PC-9 (cell line): ENCODE data around the gene CMKLR1. TPM values are rescaled to one million over a fixed set of nuclear protein-coding genes. Genes with fewer than 3 reads are reported as not detected.

Source experiments
- BruUV-seq: library from RNA; stranded (reverse); fragments of 400-500 nt; replicated peaks from 2 replicates; lab custom pipeline; 2021; lab: Mats Ljungman, UMichigan
- CTCF ChIA-PET: fragments of 300-600 bp; sonication (Branson Sonifier 250); formaldehyde crosslinking; loops from one replicate; lab custom pipeline; 2022; ENCODE audit warnings: antibody characterized with exemption; lab: Charles Lee
- POLR2A ChIA-PET: fragments of 300-600 bp; sonication (Branson Sonifier 250); formaldehyde crosslinking; loops from one replicate; lab custom pipeline; 2022; ENCODE audit warnings: antibody characterized with exemption; ENCODE audit not compliant: unreplicated experiment; lab: Charles Lee
- DNase-seq, 2 experiments: peaks; one replicate each; pipeline versions ENCODE4 v3.0.0 to v3.0.0-alpha.2; 2015 to 2022; ENCODE audit warnings: mixed read lengths in 1 of 2
- H2AFZ ChIP-seq: fragments of 200-600 bp; sonication (generic); 2 replicates; pipeline ENCODE4 v1.8.1; 2017; ENCODE audit warnings: antibody characterized with exemption
- H3F3A ChIP-seq: fragments of 200-600 bp; sonication (generic); 2 replicates; pipeline ENCODE4 v1.8.1; 2017; ENCODE audit warnings: antibody characterized with exemption, mild to moderate bottlenecking, low read depth; ENCODE audit not compliant: insufficient read depth
- H3K27ac ChIP-seq: fragments of 200-600 bp; sonication (generic); 2 replicates; pipeline ENCODE4 v1.6.1; 2016; ENCODE audit warnings: mixed run types
- H3K27me3 ChIP-seq: fragments of 200-600 bp; sonication (generic); 2 replicates; pipeline ENCODE4 v1.6.1; 2016; ENCODE audit warnings: low read depth, mixed run types; ENCODE audit not compliant: insufficient read depth
- H3K36me3 ChIP-seq: fragments of 200-600 bp; sonication (generic); 2 replicates; pipeline ENCODE4 v1.6.1; 2016; ENCODE audit warnings: low read depth, mixed run types
- H3K4me1 ChIP-seq: fragments of 200-600 bp; sonication (generic); replicated peaks from 2 replicates; pipeline ENCODE4 v1.6.1; 2016; ENCODE audit warnings: mixed run types; ENCODE audit not compliant: insufficient read depth
- H3K4me2 ChIP-seq: fragments of 200-600 bp; sonication (generic); 2 replicates; pipeline ENCODE4 v1.6.1; 2017; ENCODE audit warnings: mixed run types
- H3K4me3 ChIP-seq: fragments of 200-600 bp; sonication (generic); 2 replicates; pipeline ENCODE4 v1.6.1; 2016; ENCODE audit warnings: mixed run types
- H3K79me2 ChIP-seq: fragments of 200-600 bp; sonication (generic); 2 replicates; pipeline ENCODE4 v1.6.1; 2017; ENCODE audit warnings: low read depth, mixed run types
- H3K9me2 ChIP-seq: fragments of 200-600 bp; sonication (generic); 2 replicates; pipeline ENCODE4 v1.8.1; 2017; ENCODE audit warnings: mild to moderate bottlenecking; ENCODE audit not compliant: insufficient read depth
- H3K9me3 ChIP-seq: fragments of 200-600 bp; sonication (generic); 2 replicates; pipeline ENCODE4 v1.8.1; 2016; ENCODE audit warnings: low read depth; ENCODE audit not compliant: insufficient read depth
- H4K20me1 ChIP-seq: fragments of 200-600 bp; sonication (generic); 2 replicates; pipeline ENCODE4 v1.8.1; 2017; ENCODE audit not compliant: insufficient read depth
- EZH2 ChIP-seq: fragments of 200-600 bp; sonication (generic); IDR thresholded peaks from 2 replicates; pipeline ENCODE4 v1.8.0; 2017; ENCODE audit warnings: antibody characterized with exemption, low read depth
- intact Hi-C: fragments of 100-400 bp; cut with micrococcal nuclease; formaldehyde crosslinking; loops from one replicate; pipeline ENCODE4 v1.10.0; 2022; ENCODE audit not compliant: unreplicated experiment
- total RNA-seq: library from RNA; stranded (reverse); gene quantifications from 2 replicates; pipeline ENCODE4 v1.2.3, GENCODE V29; 2021
- TF ChIP-seq, protein P1 (sequence below): fragments of 200-600 bp; sonication (generic); conservative IDR thresholded peaks from 2 replicates; pipeline ENCODE4 v1.6.1; 2017; ENCODE audit warnings: mixed run types, antibody characterized with exemption, mild to moderate bottlenecking, moderate library complexity

CMKLR1 gene
- total RNA-seq, 1 experiment from 2014 or later, result not detected

DNA sequence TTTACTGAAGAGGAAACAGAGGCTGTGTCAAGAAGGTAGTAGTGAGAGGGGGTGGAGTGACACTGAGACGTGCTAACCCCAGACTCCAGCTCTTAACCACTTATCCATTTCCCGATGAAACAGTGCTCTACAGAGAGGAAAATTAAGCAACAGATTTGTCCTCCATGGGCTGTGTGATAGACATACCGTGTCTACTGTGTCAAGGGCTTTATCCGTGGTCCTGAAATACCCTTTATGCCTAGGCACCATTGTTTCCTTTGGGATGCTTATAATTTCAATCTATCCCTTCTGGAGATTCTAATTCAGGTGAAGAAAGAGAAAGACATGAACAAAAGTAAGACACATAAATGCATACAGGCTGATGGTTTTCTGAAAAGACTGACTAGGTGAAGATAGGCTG lies 71.7 kb downstream of the CMKLR1 start:
- Histone ChIP-seq H3K9me2 (no peaks in the 10 kb centered on the region), H3F3A (no peaks in the 10 kb centered on the region), H3K27ac (no peak overlapping the region), H3K27me3 (peaks cover 9% of the 10 kb centered on the region), H3K4me2 (no peak overlapping the region), H2AFZ (no peak overlapping the region), H4K20me1 (no peaks in the 10 kb centered on the region), H3K36me3 (no peaks in the 10 kb centered on the region), H3K9me3 (no peaks in the 10 kb centered on the region), H3K4me1 (no peaks in the 10 kb centered on the region), H3K4me3 (no peak overlapping the region), H3K79me2 (no peaks in the 10 kb centered on the region)
- CTCF ChIA-PET, result no interaction called here
- intact Hi-C loops, result no loop called here
- DNase-seq, result no peak
- POLR2A ChIA-PET, result no interaction called here
- BruUV-seq, result no TSS peak
- no peak for TF ChIP-seq EZH2
- TF ChIP-seq, protein P1, sequence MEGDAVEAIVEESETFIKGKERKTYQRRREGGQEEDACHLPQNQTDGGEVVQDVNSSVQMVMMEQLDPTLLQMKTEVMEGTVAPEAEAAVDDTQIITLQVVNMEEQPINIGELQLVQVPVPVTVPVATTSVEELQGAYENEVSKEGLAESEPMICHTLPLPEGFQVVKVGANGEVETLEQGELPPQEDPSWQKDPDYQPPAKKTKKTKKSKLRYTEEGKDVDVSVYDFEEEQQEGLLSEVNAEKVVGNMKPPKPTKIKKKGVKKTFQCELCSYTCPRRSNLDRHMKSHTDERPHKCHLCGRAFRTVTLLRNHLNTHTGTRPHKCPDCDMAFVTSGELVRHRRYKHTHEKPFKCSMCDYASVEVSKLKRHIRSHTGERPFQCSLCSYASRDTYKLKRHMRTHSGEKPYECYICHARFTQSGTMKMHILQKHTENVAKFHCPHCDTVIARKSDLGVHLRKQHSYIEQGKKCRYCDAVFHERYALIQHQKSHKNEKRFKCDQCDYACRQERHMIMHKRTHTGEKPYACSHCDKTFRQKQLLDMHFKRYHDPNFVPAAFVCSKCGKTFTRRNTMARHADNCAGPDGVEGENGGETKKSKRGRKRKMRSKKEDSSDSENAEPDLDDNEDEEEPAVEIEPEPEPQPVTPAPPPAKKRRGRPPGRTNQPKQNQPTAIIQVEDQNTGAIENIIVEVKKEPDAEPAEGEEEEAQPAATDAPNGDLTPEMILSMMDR, result no peak

DNA sequence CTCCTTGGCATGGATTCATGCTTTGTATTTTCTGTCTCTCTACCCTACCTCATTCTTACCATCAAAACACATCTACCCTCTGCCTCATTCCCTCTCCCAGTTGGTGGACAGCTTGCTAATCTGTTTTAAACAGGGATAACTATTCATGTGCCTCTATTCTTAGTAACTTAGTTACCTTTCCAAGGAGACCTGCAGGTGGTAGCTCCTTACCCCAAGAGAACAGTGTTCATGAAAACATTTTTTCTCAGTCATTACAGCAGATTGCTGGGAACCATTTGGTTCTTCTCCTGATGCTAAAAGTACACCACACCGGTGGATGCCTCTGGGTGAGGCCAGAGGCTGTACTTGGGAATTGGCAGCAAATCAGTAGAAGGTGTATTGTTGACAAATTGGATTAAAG lies 73.0 kb downstream of the CMKLR1 start:
- no peak overlapping the region for H2AFZ ChIP-seq
- ChIA-PET POLR2A (no interaction called here), CTCF (no interaction called here)
- no peaks in the 10 kb centered on the region for H3F3A ChIP-seq
- DNase-seq, result no peak
- H3K4me3 ChIP-seq, result no peak overlapping the region
- intact Hi-C loops, result no loop called here
- no peak overlapping the region for H3K4me2 ChIP-seq
- H3K9me2 ChIP-seq, result no peaks in the 10 kb centered on the region
- TF ChIP-seq EZH2, result no peak
- TF ChIP-seq, protein P1, result no peak
- no peaks in the 10 kb centered on the region for H3K36me3 ChIP-seq
- no peaks in the 10 kb centered on the region for H3K9me3 ChIP-seq
- H4K20me1 ChIP-seq, result no peaks in the 10 kb centered on the region
- H3K79me2 ChIP-seq, result no peaks in the 10 kb centered on the region
- no TSS peak for BruUV-seq
- H3K27me3 ChIP-seq, result peaks cover 9% of the 10 kb centered on the region
- H3K4me1 ChIP-seq, result no peaks in the 10 kb centered on the region
- H3K27ac ChIP-seq, result no peak overlapping the region

DNA sequence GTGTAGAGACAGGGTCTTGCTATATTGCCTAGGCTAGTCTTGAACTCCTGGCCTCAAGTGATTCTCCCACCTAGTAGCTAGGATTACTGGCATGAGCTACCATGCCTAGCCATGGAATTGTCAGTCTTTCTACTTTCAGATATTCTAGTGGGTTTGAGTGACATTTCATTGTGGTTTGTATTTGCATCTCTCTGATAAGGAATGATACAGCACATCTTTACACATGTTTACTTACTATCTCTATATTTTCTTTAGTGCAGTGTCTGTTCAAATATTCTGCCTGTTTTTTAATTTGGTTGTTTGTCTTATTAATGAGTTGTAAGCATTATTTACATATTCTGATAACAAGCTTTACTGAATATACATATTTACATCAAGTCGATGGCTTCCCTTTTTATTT lies 73.6 kb downstream of the CMKLR1 start:
- no peaks in the 10 kb centered on the region for H4K20me1 ChIP-seq
- no peak overlapping the region for H3K4me3 ChIP-seq
- no peak for TF ChIP-seq EZH2
- TF ChIP-seq, protein P1, result no peak
- no peak overlapping the region for H3K4me2 ChIP-seq
- no peak overlapping the region for H3K27ac ChIP-seq
- H3K36me3 ChIP-seq, result no peaks in the 10 kb centered on the region
- no peaks in the 10 kb centered on the region for H3K9me2 ChIP-seq
- no peaks in the 10 kb centered on the region for H3F3A ChIP-seq
- H3K79me2 ChIP-seq, result no peaks in the 10 kb centered on the region
- no TSS peak for BruUV-seq
- ChIA-PET CTCF (no interaction called here), POLR2A (no interaction called here)
- no peak for DNase-seq
- peaks cover 9% of the 10 kb centered on the region for H3K27me3 ChIP-seq
- no peaks in the 10 kb centered on the region for H3K4me1 ChIP-seq
- H3K9me3 ChIP-seq, result no peaks in the 10 kb centered on the region
- no peak overlapping the region for H2AFZ ChIP-seq
- intact Hi-C loops, result no loop called here
